GM18909 (cell line): ENCODE results near the gene VSTM2L.

Source experiments
- ATAC-seq: cut with Tn5 transposase; IDR thresholded peaks from one replicate; pipeline ENCODE4 v1.9.1; 2021; ENCODE audit warnings: mild to moderate bottlenecking; ENCODE audit not compliant: unreplicated experiment, poor library complexity

VSTM2L gene

DNA sequence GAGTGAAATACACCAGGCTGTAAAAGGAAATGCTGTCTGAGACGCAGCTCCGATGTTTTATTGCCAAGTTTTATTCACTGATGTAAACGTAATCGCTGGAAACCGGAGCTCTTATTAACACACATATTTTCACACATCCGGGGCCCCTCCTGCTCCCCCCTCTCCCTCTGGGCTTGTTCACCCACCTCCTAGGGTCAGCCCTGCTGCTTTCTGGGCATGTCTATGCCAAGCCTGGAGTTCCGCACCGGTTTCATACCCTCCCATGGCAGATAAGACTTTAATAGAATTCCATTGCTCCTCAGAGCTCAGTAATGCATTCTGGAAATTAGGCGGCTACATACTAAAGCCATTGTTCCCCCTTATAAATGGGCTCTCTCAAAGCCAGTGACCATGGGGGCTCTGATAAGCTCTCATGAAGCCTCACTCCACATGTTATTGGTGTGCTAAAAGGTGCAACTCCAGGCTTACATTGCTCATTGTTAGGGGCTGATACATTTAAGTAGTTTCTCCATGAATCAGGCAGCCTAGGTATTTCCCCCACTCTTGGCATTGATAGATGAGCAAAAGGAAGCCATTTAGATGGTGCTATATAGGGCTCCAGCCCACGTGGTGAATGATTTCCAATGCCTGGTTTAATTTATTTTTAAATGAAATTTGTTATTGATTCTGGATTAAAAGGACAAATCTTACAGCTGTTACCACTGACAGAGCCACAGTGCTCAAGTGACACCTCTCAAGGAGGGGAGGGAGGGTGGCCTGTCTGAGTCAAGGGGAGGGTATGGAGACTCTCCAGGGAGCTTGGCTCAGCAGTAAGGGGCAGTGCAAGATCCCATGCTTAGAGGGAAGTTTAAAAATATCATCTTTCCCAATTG, 4.5 kb upstream of the VSTM2L start:
- no peak for ATAC-seq

GRCh38 chr20:37899105-37900045, 3.6 kb upstream of the VSTM2L start:
- no peak for ATAC-seq

GRCh38 chr20:37901240-37901639, 1.7 kb upstream of the VSTM2L start:
- ATAC-seq = no peak

- no peak for ATAC-seq
Observed at GRCh38 chr20:37901654-37902503, 1.0 kb upstream of the VSTM2L start.

GRCh38 chr20:37903317-37904007, 535 bp downstream of the VSTM2L start:
- ATAC-seq = no peak

DNA sequence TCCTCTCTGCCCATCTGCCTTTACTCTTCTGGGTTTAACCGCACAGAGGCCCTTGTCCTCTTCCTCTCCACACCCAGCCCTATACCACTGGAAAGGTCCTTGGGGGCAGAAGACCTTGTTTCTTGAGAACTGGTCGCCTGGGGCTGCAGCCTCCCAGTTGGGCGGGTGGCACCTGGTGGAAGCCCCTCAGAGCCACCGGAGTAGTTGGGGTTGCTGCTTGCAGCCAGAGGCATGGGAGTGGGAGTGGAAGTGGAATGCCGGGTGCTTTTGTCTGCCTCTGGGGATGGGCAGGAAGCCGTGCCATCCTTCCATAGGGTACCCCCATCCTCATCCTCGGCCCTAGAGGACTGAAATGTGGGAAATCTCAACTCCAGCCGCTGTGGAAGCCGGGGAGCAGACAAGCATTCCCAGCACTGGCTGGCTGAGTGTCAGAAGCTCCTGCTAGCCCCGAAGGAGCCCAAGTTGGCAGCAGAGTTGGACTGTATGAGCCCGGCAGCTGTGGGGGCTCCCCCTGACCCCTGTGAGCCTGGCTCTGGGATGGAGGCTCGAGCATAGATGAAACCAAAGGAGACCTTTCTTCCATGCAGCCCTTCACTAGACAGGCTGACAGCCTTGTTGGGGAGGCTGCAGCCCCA, 1.2 kb downstream of the VSTM2L start:
- no peak for ATAC-seq

GRCh38 chr20:37904845-37905373, 2.0 kb downstream of the VSTM2L start:
- ATAC-seq = no peak

GRCh38 chr20:37905671-37906613, 3.0 kb downstream of the VSTM2L start:
- ATAC-seq = no peak

- ATAC-seq = no peak
Observed at GRCh38 chr20:37907330-37907676, 4.4 kb downstream of the VSTM2L start.

DNA sequence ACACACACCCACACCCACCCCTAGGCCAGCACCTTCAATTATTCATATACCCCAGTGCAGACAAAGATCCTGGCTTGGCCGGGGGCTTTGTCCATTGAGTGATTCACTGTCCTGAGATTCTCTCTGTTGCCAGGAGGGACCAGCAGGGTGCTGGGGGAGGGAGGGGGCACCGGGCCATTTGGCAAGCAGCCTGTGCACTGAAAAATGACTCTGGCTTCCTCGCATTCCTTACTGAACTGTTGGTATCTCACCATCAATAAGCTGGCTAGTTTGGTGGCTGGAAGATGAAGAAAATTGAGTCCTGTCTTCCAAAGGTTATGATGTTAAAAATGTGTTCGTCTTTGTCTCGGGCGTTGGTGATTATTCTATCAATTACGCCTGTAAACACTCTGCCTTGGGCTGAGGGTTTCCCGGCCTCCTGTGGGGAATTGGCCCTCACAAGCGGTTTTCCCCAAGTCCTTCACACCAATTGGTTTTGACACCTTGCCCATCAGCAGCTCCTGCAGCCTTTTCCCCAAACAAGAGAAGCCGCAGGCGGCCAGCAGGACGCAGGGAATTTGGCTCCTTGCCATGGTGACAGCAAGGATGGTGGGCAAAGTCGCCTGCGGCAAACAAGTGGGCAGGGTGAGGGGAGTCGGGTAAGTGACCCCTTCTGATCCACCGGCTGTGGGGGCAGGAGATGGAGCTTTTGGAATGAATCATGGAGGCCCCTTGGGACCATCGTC, 4.9 kb downstream of the VSTM2L start:
- no peak for ATAC-seq

DNA sequence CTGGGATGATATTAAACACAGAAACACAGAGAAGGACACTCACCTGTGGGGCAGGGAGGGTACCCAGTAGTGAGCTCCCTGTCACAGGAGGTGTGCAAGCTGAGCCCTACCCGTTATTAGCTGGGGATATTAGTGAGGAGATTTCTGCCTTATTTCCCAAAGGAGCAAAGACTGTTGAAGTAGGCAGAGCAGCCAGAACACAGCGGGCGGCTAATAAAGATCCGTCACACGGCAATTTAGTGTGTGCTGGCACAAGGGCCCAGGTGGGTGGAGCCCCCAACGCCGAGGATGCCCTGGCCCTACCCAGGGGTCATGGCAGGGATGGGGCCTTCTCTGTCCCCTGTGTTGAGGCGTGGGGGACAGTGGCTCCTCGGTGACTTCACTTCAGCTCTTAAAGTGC, 8.3 kb downstream of the VSTM2L start:
- no peak for ATAC-seq

- ATAC-seq = no peak
Observed at GRCh38 chr20:37911838-37912281, 8.9 kb downstream of the VSTM2L start.

DNA sequence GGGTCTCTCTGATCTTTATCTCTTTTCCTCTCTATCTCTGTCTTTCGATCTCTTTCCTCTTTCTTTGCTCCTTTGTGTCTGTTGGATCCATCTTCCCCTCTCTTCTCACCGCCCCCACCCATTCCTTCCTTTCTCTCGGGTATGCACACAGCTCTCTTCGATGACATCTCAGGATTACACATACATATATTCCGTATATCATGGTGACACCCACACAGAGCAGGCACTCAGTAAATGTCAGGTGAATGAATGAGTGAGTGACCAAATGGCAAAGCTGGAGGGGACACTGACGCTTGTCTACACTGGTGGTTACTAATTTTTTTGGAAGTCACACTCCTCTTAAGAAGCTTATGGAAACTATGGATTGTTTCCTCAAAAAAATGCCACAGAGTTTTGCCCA, 9.9 kb downstream of the VSTM2L start:
- no peak for ATAC-seq

GRCh38 chr20:37913567-37914366, 10.8 kb downstream of the VSTM2L start:
- no peak for ATAC-seq

DNA sequence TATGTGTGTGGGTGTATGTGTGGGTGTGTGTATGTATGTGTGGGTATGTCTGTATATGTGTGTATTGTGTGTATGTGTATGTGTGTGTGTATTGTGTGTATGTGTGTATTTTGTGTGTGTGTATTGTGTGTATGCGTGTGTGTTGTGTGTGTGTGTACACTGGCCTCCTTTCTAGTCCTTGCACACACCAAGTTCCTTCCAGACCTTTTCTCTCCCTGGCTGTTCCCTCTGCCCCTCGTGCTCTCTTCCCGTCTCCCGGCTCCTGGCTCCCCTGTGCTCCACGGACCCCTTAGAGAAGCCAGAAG, 11.4 kb downstream of the VSTM2L start:
- no peak for ATAC-seq

DNA sequence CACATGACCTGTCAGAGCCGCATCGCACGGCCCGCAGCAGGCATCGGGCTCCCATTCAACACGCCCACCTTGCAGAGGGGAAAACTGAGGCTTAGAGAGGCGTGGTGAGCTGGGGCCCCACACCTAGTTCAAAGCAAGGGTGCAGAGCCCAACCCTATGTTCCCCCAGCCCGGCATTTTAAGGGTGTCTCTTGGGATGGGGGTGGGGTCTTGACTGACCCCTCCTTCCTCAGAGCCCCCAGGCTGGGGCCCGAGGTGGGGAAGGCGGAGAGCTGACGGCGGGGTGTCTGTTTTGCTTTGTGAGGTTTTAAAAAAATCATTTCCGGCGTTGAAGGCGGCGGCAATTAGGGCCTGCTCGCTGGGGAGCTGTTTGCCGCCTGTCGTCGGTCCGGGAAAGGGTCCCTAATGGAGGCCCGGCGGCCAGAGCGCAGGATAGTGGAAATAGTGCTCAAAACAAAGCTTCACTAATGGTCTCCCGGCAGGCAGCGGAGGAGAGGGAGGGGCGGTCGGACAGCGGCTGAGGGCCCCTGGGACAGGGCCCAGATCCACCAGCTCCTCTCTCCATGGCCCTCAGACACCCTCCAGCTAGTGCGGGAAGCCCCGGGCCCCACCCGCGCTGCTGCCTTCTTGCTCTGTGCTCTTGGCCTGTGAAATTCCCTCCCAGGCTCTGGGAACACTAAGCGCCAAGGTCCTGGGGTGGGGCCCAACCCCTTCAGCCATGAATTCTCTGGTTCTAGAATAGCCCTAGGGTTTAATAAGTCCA, 11.9 kb downstream of the VSTM2L start:
- no peak for ATAC-seq
